Measurements from ENCODE around the gene CNMD. TPM values are rescaled to one million over a fixed set of nuclear protein-coding genes. Genes with fewer than 3 reads are reported as not detected.
"Not testable (repeated sequence)": the region's sequence is repeated elsewhere in the genome, so short reads cannot be mapped to it uniquely, and the experiment has no call there.

Gene CNMD
- total RNA-seq, 1 donor from 2014 or later: not detected

DNA sequence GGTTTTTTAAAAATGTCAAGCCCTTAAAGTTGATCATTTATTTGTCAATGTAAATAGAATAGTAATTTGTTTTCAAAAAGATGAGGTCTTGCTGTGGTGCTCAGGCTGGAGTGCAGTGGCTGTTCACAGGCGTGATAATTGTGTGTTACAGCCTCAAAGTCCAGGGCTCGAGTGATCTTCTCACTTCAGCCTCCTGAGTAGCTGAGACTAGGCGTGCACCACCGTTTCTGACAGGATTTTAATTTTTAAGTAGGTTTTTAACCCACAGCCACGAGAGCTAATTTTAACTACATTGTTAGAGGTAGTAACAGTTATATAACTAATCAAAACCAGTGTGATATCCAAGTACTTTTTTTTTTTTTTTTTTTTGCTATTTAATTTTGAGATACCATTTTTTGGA, 43.1 kb downstream of the CNMD start:
- H3K4me1 Mint-ChIP-seq (ENCODE audit: low read depth): no peaks in the 10 kb centered on the region
- H3K9me3 Mint-ChIP-seq (ENCODE audit: low read depth): no peaks in the 10 kb centered on the region
- no peak for TF ChIP-seq CTCF (IDR thresholded peaks at IDR 0.05)
- no peaks in the 10 kb centered on the region for H3K27me3 Mint-ChIP-seq (ENCODE audit: low read depth)
- H3K4me3 Mint-ChIP-seq (ENCODE audit: unreplicated experiment): no peak overlapping the region
- no peak for DNase-seq (ENCODE audit: low spot score)
- no peak overlapping the region for H3K27ac Mint-ChIP-seq (ENCODE audit: unreplicated experiment)
- H3K36me3 Mint-ChIP-seq (ENCODE audit: low read depth): peaks cover 7% of the 10 kb centered on the region

GRCh38 chr13:52695856-52696255, 43.8 kb downstream of the CNMD start:
- Mint-ChIP-seq H3K36me3 (ENCODE audit: low read depth) (peaks cover 10% of the 10 kb centered on the region), H3K4me1 (ENCODE audit: low read depth) (no peaks in the 10 kb centered on the region), H3K27me3 (ENCODE audit: low read depth) (no peaks in the 10 kb centered on the region), H3K4me3 (ENCODE audit: unreplicated experiment) (no peak overlapping the region), H3K27ac (ENCODE audit: unreplicated experiment) (no peak overlapping the region), H3K9me3 (ENCODE audit: low read depth) (no peaks in the 10 kb centered on the region)
- TF ChIP-seq CTCF (IDR thresholded peaks at IDR 0.05): no peak
- no peak for DNase-seq (ENCODE audit: low spot score)

GRCh38 chr13:52686376-52686775, 53.2 kb downstream of the CNMD start:
- Mint-ChIP-seq H3K9me3 (ENCODE audit: low read depth) (no peaks in the 10 kb centered on the region), H3K4me3 (ENCODE audit: unreplicated experiment) (no peak overlapping the region), H3K4me1 (ENCODE audit: low read depth) (no peaks in the 10 kb centered on the region), H3K27me3 (ENCODE audit: low read depth) (no peaks in the 10 kb centered on the region), H3K36me3 (ENCODE audit: low read depth) (peaks cover 28% of the 10 kb centered on the region), H3K27ac (ENCODE audit: unreplicated experiment) (no peak overlapping the region)
- no peak for DNase-seq (ENCODE audit: low spot score)
- no peak for TF ChIP-seq CTCF (IDR thresholded peaks at IDR 0.05)

DNA sequence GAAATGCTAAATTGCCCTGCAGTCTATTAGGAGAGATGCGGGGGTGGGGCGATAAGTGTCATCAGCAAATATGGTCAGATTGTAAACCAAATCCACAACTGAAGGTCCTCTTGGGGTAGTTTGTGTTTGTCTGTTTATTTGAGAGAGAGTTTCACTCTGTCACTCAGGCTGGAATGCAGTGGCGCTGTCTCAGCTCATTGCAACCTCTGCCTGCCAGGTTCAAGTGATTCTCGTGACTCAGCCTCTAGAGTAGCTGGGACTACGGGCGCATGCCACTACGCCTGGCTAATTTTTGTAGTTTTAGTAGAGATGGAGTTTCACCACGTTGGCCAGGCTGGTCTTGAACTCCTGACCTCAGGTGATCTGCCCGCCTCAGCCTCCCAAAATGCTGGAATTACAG, 53.8 kb downstream of the CNMD start:
- not testable (repeated sequence) for DNase-seq (ENCODE audit: low spot score); H3K27me3 Mint-ChIP-seq (ENCODE audit: low read depth); H3K27ac Mint-ChIP-seq (ENCODE audit: unreplicated experiment); H3K9me3 Mint-ChIP-seq (ENCODE audit: low read depth); H3K4me1 Mint-ChIP-seq (ENCODE audit: low read depth); H3K4me3 Mint-ChIP-seq (ENCODE audit: unreplicated experiment)
- peaks cover 29% of the 10 kb centered on the region for H3K36me3 Mint-ChIP-seq (ENCODE audit: low read depth)

DNA sequence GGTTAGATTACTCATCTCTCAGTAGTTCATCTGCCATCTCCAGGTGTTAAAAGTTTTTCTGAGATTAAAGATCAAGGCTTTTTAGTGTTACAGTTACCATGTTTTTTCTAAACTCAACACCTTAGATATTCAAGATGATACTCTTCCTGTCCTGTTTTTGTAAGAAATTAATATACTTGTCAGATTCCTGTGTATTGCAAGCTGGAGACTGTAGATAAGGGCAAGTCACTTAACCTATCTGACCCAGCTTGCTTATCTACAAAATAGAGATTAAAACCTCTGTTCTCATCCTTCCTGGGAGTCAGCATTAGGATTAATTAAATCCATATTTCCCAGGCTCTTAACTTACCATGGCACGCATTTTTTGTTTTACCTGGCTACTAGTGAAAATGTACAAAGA, 61.8 kb downstream of the CNMD start:
- no peak for DNase-seq (ENCODE audit: low spot score)
- TF ChIP-seq CTCF (IDR thresholded peaks at IDR 0.05): no peak
- Mint-ChIP-seq H3K4me3 (ENCODE audit: unreplicated experiment) (no peak overlapping the region), H3K4me1 (ENCODE audit: low read depth) (no peaks in the 10 kb centered on the region), H3K9me3 (ENCODE audit: low read depth) (no peaks in the 10 kb centered on the region), H3K36me3 (ENCODE audit: low read depth) (peaks cover 25% of the 10 kb centered on the region), H3K27ac (ENCODE audit: unreplicated experiment) (no peak overlapping the region), H3K27me3 (ENCODE audit: low read depth) (no peaks in the 10 kb centered on the region)

DNA sequence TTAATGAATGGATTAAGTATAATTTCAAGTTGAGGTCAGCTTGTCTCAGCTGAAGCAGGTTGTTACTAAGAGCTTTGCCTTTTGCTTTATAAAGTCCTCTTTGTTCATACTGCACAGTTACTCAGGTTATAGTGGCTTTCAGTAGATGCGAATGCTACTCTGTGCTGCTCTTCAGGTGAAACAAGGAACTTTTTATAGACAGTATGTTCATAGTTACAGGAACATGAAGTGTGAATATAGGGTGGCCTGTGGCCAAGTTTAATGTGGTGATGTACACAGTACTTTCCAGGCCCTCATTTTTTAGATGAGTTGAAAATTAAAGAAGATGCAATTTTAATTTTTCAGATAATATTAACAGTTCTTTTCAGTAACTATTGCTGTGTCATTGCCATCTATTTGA, 66.2 kb downstream of the CNMD start:
- DNase-seq (ENCODE audit: low spot score): no peak
- Mint-ChIP-seq H3K27me3 (ENCODE audit: low read depth) (no peaks in the 10 kb centered on the region), H3K36me3 (ENCODE audit: low read depth) (peaks cover 11% of the 10 kb centered on the region), H3K4me1 (ENCODE audit: low read depth) (no peaks in the 10 kb centered on the region), H3K4me3 (ENCODE audit: unreplicated experiment) (no peak overlapping the region), H3K9me3 (ENCODE audit: low read depth) (no peaks in the 10 kb centered on the region), H3K27ac (ENCODE audit: unreplicated experiment) (no peak overlapping the region)
- no peak for TF ChIP-seq CTCF (IDR thresholded peaks at IDR 0.05)

Measured in chondrocyte (in vitro differentiated cells).